ENCODE results near the gene GPR26.

GPR26 gene

GRCh38 chr10:123655751-123656150, 10.4 kb upstream of the GPR26 start:
- Histone ChIP-seq H3K4me1 (ENCODE audit: insufficient read depth, low read length) (no peaks in the 10 kb centered on the region), H3K4me3 (ENCODE audit: low read depth in 1 of 2, low read length in 2 of 2) (no peak overlapping the region), H3K9ac (ENCODE audit: low read depth, low read length) (no peak overlapping the region), H3K36me3 (ENCODE audit: insufficient read depth, low read length) (no peaks in the 10 kb centered on the region), H3K27ac (ENCODE audit: low read length) (no peak overlapping the region), H3K4me2 (ENCODE audit: insufficient read depth, low read length) (no peak overlapping the region), H3K9me3 (ENCODE audit: insufficient read depth, low read length, severe bottlenecking) (no peaks in the 10 kb centered on the region), H2AFZ (ENCODE audit: low read depth, low read length) (no peak overlapping the region), H4K20me1 (ENCODE audit: insufficient read depth, low read length) (peaks cover 9% of the 10 kb centered on the region; the same call in 1 of the 2 replicates), H3K79me2 (ENCODE audit: insufficient read depth, low read length) (no peaks in the 10 kb centered on the region), H3K27me3 (ENCODE audit: insufficient read depth, low read length, poor library complexity) (no peaks in the 10 kb centered on the region)
- ATAC-seq (ENCODE audit: insufficient read depth, low read depth) = no peak
- TF ChIP-seq, protein P1, sequence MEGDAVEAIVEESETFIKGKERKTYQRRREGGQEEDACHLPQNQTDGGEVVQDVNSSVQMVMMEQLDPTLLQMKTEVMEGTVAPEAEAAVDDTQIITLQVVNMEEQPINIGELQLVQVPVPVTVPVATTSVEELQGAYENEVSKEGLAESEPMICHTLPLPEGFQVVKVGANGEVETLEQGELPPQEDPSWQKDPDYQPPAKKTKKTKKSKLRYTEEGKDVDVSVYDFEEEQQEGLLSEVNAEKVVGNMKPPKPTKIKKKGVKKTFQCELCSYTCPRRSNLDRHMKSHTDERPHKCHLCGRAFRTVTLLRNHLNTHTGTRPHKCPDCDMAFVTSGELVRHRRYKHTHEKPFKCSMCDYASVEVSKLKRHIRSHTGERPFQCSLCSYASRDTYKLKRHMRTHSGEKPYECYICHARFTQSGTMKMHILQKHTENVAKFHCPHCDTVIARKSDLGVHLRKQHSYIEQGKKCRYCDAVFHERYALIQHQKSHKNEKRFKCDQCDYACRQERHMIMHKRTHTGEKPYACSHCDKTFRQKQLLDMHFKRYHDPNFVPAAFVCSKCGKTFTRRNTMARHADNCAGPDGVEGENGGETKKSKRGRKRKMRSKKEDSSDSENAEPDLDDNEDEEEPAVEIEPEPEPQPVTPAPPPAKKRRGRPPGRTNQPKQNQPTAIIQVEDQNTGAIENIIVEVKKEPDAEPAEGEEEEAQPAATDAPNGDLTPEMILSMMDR (IDR thresholded peaks at IDR 0.05; ENCODE audit: borderline replicate concordance, extremely low read depth, low read length, poor library complexity, severe bottlenecking) = no peak
- no peak for DNase-seq

GRCh38 chr10:123663522-123663921, 2.6 kb upstream of the GPR26 start:
- no peak for DNase-seq

GRCh38 chr10:123665491-123666286, 466 bp upstream of the GPR26 start:
- Histone ChIP-seq H3K4me3 (ENCODE audit: low read depth in 1 of 2, low read length in 2 of 2) (no peak overlapping the region), H3K9ac (ENCODE audit: low read depth, low read length) (no peak overlapping the region), H3K4me2 (ENCODE audit: insufficient read depth, low read length) (no peak overlapping the region), H3K9me3 (ENCODE audit: insufficient read depth, low read length, severe bottlenecking) (no peaks in the 10 kb centered on the region), H2AFZ (ENCODE audit: low read depth, low read length) (no peak overlapping the region), H3K79me2 (ENCODE audit: insufficient read depth, low read length) (no peaks in the 10 kb centered on the region), H3K4me1 (ENCODE audit: insufficient read depth, low read length) (peaks cover 5% of the 10 kb centered on the region; the same call in 1 of the 2 replicates), H3K36me3 (ENCODE audit: insufficient read depth, low read length) (no peaks in the 10 kb centered on the region), H3K27me3 (ENCODE audit: insufficient read depth, low read length, poor library complexity) (peaks cover 4% of the 10 kb centered on the region), H4K20me1 (ENCODE audit: insufficient read depth, low read length) (no peaks in the 10 kb centered on the region), H3K27ac (ENCODE audit: low read length) (no peak overlapping the region)
- DNase-seq (no peak), ATAC-seq (ENCODE audit: insufficient read depth, low read depth) (no peak)
- TF ChIP-seq, protein P1 (IDR thresholded peaks at IDR 0.05; ENCODE audit: borderline replicate concordance, extremely low read depth, low read length, poor library complexity, severe bottlenecking) = no peak
- TF ChIP-seq EZH2 (IDR thresholded peaks at IDR 0.05; ENCODE audit: borderline replicate concordance, low read depth, low read length, severe bottlenecking) = no peak

More at GRCh38 chr10:123663522-123663921, 2.6 kb upstream of the GPR26 start:
- no peak for ATAC-seq (ENCODE audit: insufficient read depth, low read depth)
- Histone ChIP-seq H4K20me1 (ENCODE audit: insufficient read depth, low read length) (peaks cover 4% of the 10 kb centered on the region; the same call in 1 of the 2 replicates), H3K4me1 (ENCODE audit: insufficient read depth, low read length) (no peaks in the 10 kb centered on the region), H3K27ac (ENCODE audit: low read length) (no peak overlapping the region), H3K9ac (ENCODE audit: low read depth, low read length) (no peak overlapping the region), H3K27me3 (ENCODE audit: insufficient read depth, low read length, poor library complexity) (no peaks in the 10 kb centered on the region), H3K4me3 (ENCODE audit: low read depth in 1 of 2, low read length in 2 of 2) (no peak overlapping the region), H3K79me2 (ENCODE audit: insufficient read depth, low read length) (no peaks in the 10 kb centered on the region), H3K36me3 (ENCODE audit: insufficient read depth, low read length) (no peaks in the 10 kb centered on the region), H3K9me3 (ENCODE audit: insufficient read depth, low read length, severe bottlenecking) (no peaks in the 10 kb centered on the region), H2AFZ (ENCODE audit: low read depth, low read length) (no peak overlapping the region), H3K4me2 (ENCODE audit: insufficient read depth, low read length) (no peak overlapping the region)
- TF ChIP-seq EZH2 (IDR thresholded peaks at IDR 0.05; ENCODE audit: borderline replicate concordance, low read depth, low read length, severe bottlenecking) = no peak
- TF ChIP-seq, protein P1 (IDR thresholded peaks at IDR 0.05; ENCODE audit: borderline replicate concordance, extremely low read depth, low read length, poor library complexity, severe bottlenecking) = no peak
